Islet precursor cell (in vitro differentiated cells): ENCODE measurements around the gene CD247.
A peak's percentile ranks its signal among the peaks of the same experiment; 100 is the strongest.

Experiments used
- DNase-seq: peaks from one replicate; pipeline ENCODE4 v3.0.0-alpha.2; 2018

CD247 gene

GRCh38 chr1:167434306-167434705, 84.0 kb downstream of the CD247 start:
- no peak for DNase-seq

DNA sequence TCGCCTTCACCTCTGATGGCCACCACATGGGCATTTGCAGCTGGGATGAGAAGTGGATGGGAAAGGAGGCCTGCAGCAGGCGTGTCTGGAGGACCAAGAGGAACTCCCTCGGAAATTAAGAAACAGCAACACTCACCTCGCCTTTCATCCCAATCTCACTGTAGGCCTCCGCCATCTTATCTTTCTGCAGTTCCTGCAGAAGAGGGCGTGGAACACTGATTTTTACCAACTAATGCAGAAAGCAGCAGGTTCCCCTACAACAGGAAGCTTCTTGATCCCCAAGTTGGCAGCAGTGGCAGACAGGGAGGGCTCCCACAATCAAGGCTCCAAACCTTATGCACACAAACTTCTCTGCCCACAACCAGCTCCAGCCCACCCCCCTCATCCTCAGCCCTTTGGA, 84.4 kb downstream of the CD247 start:
- DNase-seq = no peak

- DNase-seq = no peak
Measured at GRCh38 chr1:167432780-167433179, 85.5 kb downstream of the CD247 start.

- DNase-seq = no peak
Measured at GRCh38 chr1:167431909-167432650, 86.2 kb downstream of the CD247 start.

DNA sequence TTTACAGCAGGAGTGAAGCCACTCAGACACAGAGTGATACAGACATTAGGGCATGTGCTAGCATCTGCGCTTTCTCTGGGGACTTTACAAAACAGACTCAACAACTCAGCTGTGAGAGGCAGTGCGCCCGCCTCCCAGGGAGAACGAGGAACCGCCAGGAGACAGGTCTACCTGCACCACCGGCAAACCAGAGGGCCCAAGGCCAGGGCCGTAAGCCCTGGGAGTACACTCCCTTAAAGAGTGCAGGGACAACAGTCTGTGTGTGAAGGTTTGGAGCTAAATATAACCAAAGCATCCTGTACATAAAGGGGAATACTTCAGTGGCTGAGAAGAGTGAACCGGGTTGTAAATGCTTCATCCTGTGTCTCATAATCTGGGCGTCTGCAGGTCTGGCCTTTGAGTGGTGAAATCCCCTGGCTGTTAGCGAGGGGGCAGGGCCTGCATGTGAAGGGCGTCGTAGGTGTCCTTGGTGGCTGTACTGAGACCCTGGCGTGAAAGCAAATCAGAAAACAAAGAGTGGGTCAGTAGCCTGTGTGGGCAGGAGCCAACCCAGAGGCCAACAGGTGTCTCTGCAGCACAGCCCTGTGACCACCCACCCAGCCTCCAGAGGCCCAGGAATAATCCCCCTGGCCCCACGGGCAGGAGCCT, 86.9 kb downstream of the CD247 start:
- no peak for DNase-seq

DNA sequence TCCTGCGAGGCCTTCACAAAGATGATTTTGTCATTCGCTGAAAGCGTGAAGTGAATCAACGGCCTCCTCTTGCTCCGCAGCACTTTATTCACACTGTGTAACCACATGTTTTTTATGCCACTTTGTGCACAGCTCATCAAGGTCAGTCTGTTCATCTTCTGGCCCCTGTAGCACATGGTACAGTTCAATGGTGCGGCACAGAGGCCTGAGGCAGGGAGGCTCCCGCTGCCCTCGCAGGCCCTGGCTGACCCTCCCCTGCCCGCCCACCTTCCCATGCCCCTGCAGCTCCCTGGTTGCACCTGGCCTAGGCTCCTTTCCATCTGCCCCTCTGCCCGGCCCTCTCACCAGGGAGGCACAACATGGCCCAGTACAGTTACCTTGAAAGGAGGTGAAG, 87.5 kb downstream of the CD247 start:
- DNase-seq = no peak

DNA sequence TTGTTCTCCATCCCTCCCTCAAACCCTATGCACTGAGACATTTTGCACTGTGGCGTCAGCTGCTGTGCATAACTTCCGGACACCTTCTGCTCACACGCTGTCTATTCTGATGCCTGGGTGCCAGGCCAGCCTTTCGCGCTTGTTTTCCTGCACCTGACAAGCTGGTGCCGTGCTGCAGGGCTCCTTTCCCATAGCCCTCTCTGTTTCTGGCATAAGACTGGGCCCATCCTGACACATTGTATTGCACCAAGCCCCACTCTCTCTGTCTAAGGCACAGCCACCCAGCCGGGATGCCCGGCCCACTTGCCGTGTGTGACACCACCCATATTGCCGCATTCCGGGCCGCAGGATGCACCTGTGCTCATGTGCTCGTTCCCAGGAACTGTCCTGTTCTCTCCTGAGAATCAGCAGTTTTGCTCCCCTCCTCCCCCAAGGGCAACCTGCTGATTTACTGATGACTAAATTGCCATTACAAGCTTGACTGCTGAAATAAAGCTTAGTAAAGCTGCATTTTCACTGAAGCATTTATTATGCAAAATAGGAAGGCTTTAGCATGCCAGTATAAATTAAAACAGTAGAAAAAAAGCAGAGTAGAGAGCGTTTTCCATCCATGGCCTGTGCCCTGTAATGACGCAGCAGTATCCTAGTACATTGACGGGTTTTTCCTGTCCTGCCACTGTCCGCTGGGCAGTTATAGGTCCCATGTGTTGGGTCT, 88.0 kb downstream of the CD247 start:
- no peak for DNase-seq

- no peak for DNase-seq
Measured at GRCh38 chr1:167429612-167430011, 88.7 kb downstream of the CD247 start.

- no peak for DNase-seq
Measured at GRCh38 chr1:167428395-167428794, 89.9 kb downstream of the CD247 start.

DNA sequence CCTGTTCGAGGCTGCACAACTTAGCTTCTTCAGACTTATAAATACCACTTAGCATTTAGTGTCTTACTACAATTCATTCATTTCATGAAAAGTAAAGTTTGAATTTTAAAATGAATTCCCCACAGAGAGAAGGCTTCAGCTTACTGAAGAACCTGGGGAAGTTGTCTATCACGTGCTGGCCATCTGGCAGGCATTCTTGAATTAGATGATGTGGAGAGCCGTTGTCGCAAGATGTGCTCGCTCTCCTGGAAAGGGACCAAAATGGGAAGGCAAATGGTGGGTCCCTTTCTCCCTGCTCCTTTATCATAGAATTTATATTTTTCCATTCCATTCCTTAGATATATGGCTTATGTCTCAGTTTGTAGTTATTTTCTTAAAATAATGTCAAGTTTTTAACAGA, 90.5 kb downstream of the CD247 start:
- no peak for DNase-seq

DNA sequence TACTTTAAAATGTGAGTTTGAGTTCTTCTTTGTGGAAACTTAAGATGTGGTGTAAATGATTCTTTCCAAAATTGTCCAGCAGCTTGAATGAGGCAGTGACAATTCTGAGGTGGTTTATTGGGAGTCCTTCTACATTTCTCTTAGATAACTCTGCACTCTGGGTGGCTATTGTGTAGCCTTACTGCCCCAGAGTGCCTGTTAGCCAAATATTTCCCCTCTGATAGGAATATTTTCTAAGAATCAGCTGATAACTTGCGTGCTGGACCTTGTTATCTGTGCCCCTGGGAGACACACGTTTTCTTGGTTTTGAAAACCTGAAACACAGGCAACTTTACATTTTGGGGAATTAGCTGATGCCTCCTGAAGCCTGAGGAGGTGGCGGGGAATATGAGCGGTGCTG, 91.6 kb downstream of the CD247 start:
- no peak for DNase-seq

DNA sequence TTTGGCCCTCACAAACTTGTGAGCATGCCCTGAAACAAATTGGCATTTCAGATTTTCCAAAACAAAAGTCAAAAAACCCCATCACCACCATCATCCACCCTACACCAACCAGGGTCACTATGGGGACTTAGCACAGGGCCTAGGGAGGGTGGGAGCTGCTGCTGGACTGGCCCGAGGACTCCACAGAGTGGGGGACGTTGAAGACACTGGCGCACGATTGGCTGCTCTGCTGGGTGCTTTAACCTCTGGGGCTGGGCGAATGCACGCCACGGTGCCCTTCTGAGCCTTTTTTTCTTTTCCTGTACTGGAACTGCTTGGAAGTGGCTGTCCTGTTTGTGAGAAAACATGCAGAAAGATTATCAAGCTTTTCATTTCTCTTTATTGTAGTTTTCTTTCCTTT, 92.8 kb downstream of the CD247 start:
- peak; percentile 30 for DNase-seq

GRCh38 chr1:167423684-167424619, 94.4 kb downstream of the CD247 start:
- DNase-seq = peak; percentile 36

GRCh38 chr1:167420510-167420909, 97.8 kb downstream of the CD247 start:
- peak; percentile 54 for DNase-seq

DNA sequence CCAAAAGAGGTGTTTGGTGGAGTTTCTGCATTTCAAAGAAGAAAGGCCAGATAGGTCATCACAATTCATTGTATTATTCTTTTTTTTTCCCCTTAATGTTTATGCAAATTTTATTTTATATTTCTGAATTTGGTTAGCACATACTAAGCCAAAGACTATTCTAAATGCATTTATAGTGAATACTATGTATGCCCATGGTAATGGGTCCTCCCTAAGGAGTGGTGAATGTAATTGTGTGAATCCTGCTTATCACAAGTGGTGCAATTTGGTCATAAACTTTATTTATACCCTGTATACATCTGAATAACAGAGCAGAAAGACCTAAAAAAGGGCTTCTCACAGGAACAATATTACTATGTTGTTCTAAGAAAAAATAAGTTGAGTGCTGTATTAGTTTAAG, 99.1 kb downstream of the CD247 start:
- no peak for DNase-seq

DNA sequence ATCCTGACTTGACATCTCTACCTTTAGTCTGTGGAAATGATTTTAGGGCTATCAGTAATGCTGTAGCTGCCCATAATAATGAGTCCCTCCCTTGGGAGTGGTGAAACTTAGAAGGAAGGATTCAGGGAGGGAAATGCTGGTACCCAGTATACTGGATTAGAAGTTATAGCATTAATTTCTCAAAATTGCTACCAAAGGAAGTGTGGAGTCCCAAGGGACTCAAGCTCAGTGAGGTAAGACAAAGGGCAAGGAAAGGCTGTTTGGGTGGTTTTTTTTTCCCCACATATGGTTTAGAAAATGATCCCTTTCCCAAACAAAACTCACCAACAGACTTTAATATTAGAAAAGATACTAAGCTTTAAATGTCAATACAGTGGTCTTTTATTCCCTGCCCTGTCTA, 99.9 kb downstream of the CD247 start:
- DNase-seq = no peak

- no peak for DNase-seq
Measured at GRCh38 chr1:167416506-167416905, 101.8 kb downstream of the CD247 start.

- no peak for DNase-seq
Measured at GRCh38 chr1:167413328-167413727, 105.0 kb downstream of the CD247 start.

GRCh38 chr1:167412920-167413319, 105.4 kb downstream of the CD247 start:
- no peak for DNase-seq

- DNase-seq = no peak
Measured at GRCh38 chr1:167412072-167412471, 106.3 kb downstream of the CD247 start.

- DNase-seq = no peak
Measured at GRCh38 chr1:167409183-167409582, 109.1 kb downstream of the CD247 start.

GRCh38 chr1:167408355-167408754, 110.0 kb downstream of the CD247 start:
- DNase-seq = no peak

GRCh38 chr1:167404908-167405307, 113.4 kb downstream of the CD247 start:
- DNase-seq = no peak
